ENCODE measurements around the gene PRSS12.
A peak's percentile ranks its signal among the peaks of the same experiment; 100 is the strongest.
"Not testable (repeated sequence)": the region's sequence is repeated elsewhere in the genome, so short reads cannot be mapped to it uniquely, and the experiment has no call there.

The PRSS12 gene

GRCh38 chr4:118314221-118314620, 38.6 kb downstream of the PRSS12 start:
- DNase-seq: no peak

GRCh38 chr4:118313098-118313497, 39.7 kb downstream of the PRSS12 start:
- no peak for DNase-seq

- no peak for DNase-seq
Measured at GRCh38 chr4:118308306-118309030, 44.3 kb downstream of the PRSS12 start.

GRCh38 chr4:118307643-118308042, 45.2 kb downstream of the PRSS12 start:
- DNase-seq: no peak

- DNase-seq: not testable (repeated sequence)
Measured at GRCh38 chr4:118299619-118300018, 53.2 kb downstream of the PRSS12 start.

- DNase-seq: no peak
Measured at GRCh38 chr4:118296729-118297128, 56.1 kb downstream of the PRSS12 start.

- DNase-seq: peak; percentile 45
Measured at GRCh38 chr4:118290951-118291350, 61.9 kb downstream of the PRSS12 start.

- DNase-seq: peak; percentile 93
Measured at GRCh38 chr4:118289794-118290193, 63.0 kb downstream of the PRSS12 start.

GRCh38 chr4:118287711-118288451, 64.9 kb downstream of the PRSS12 start:
- DNase-seq: peak; percentile 67

GRCh38 chr4:118286685-118287084, 66.1 kb downstream of the PRSS12 start:
- no peak for DNase-seq

- DNase-seq: no peak
Measured at GRCh38 chr4:118285931-118286330, 66.9 kb downstream of the PRSS12 start.

- DNase-seq: peak; percentile 13
Measured at GRCh38 chr4:118284169-118284568, 68.6 kb downstream of the PRSS12 start.

- peak; percentile 79 for DNase-seq
Measured at GRCh38 chr4:118282692-118283091, 70.1 kb downstream of the PRSS12 start.

GRCh38 chr4:118281611-118282442, 71.0 kb downstream of the PRSS12 start:
- DNase-seq: peak; percentile 68

- peak; percentile 80 for DNase-seq
Measured at GRCh38 chr4:118280501-118281218, 72.1 kb downstream of the PRSS12 start.

GRCh38 chr4:118279920-118280432, 72.8 kb downstream of the PRSS12 start:
- DNase-seq: peak; percentile 18

GRCh38 chr4:118279328-118279727, 73.5 kb downstream of the PRSS12 start:
- DNase-seq: no peak

- DNase-seq: peak; percentile 91
Measured at GRCh38 chr4:118278473-118279274, 74.1 kb downstream of the PRSS12 start.

GRCh38 chr4:118277243-118277642, 75.6 kb downstream of the PRSS12 start:
- DNase-seq: no peak

- no peak for DNase-seq
Measured at GRCh38 chr4:118276580-118276979, 76.2 kb downstream of the PRSS12 start.

- no peak for DNase-seq
Measured at GRCh38 chr4:118273642-118274041, 79.2 kb downstream of the PRSS12 start.

GRCh38 chr4:118271788-118272187, 81.0 kb downstream of the PRSS12 start:
- DNase-seq: no peak

Data from EL (cell line).